NCI-H1436 (cell line): Measurements from ENCODE around the gene MIP.
"Not testable (repeated sequence)": the region's sequence is repeated elsewhere in the genome, so short reads cannot be mapped to it uniquely, and the experiment has no call there.

Experiments used
- DNase-seq: peaks from one replicate; lab custom pipeline; 2025; lab: John Stamatoyannopoulos, UW

MIP gene

DNA sequence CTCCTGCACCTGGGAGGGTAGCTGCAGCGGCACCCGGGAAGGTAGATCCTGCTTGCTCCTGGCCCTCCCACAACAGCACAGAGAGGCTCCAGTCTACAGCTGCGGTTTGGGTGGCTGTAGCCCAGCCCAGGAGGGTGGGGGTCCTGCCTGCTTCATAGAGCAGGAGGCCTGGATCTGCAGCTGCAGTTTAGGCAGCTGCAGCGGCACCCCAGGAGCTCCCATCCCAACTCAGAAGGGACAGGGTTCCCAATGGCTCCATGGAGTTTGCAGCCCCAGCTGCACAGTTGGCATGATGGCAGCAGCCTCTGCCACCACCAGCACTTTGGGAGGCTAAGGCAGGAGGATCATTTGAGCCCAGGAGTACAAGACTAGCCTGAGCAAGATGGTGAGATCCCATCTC is 43.7 kb downstream of the MIP start:
- DNase-seq = no peak

DNA sequence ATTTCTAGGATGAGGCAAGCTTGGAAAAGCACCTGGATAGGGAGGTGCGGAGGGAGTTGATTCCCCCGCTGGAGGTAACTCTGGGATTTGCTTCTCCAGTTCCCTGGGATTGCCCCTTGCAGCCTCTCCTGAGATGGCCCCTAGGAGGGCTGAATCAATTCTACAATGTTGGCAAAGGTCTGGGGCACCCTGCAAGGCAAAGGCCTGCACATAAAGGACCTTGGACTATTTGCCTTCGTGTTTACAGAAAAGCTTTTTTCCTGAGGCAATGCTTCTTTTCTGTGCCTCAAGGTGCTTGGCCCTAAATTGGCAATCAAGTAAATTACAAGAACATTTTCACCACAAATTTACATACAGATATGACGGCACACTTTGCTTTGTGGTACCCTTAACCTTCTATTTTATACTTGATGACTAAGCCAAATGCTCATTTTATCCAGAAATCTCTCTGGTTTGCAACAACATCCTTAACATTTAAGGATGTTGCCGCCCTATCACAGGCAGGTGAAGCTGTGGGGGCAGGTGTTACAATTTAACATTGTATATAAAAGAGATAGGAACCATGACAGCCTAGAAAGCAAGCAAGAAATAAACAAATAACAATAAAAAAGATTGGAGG is 45.5 kb downstream of the MIP start:
- no peak for DNase-seq

DNA sequence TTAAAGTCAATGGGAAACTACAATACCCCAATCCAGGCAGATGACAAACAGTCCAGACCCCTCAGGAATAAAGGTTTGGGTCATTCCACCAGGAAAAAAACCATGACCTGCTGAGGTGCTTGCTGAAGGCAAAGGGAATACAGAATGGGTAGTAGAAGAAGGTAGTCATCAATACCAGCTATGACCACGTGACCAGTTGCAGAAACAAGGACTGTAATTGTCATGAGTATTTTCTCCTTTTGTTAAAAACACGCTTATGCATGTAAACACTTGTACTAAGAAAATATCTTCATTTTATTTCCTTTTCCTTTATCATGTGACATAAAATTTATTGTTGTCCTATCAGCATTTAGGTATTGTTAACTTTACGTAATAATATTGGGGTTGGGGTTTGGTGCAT is 50.2 kb downstream of the MIP start:
- DNase-seq = not testable (repeated sequence)

DNA sequence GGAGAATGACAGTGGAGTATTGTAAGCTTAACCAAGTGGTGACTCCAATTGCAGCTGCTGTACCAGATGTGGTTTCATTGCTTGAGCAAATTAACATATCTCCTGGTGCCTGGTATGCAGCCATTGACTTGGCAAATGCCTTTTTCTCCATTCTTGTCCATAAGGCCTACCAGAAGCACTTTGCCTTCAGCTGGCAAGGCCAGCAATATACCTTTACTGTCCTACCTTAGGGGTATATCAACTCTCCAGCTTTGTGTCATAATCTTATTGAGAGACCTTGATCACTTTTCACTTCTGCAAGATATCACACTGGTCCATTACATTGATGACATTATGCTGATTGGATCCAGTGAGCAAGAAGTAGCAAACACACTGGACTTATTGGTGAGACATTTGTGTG is 52.8 kb downstream of the MIP start:
- DNase-seq = not testable (repeated sequence)

DNA sequence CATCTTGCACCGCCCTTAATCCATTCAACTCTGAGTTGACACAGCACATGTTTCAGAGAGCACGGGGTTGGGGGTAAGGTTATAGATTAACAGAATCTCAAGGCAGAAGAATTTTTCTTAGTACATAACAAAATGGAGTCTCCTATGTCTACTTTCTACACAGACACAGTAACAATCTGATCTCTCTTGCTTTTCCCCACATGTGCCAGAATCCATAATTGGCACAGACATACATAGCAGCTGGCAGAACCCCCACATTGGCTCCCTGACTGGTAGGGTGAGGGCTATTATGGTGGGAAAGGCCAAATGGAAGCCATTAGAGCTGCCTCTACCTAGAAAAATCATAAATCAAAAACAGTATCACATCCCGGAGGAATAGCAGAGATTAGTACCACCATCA is 53.3 kb downstream of the MIP start:
- not testable (repeated sequence) for DNase-seq
